Activated CD4-positive, alpha-beta T cell treated with anti-CD3 and anti-CD28 coated beads, Interleukin-2, Interleukin-4, amounts not matched to agents 100 ng/mL and 50 ng/mL, durations not matched to agents 16 hours and 8 hours (primary cell): Measurements from ENCODE around the gene ARHGDIA.

Source experiments
- DNase-seq: peaks from one replicate; pipeline ENCODE4 v3.0.0-alpha.2; 2020; ENCODE audit warnings: low spot score

ARHGDIA gene

DNA sequence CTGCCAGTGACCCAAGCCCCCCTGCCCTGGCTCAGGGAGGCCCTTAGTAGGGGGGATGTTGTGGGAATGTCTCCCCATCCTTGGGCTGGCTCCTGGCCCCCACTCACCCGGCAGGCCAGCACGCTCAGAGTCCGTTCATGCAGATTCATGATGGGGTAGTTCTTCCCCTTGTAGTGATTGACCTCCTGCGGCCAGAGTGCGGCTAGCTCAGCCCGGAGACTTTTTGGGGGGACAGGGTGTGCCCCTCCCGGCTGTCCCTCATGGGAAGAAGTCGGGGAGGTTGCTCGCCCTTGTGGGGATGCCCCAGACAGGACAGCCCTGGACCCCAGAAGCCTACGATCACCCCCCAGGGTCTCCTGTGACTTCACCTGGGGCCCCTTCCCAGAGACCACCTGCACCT lies 34.9 kb upstream of the ARHGDIA start:
- no peak for DNase-seq

DNA sequence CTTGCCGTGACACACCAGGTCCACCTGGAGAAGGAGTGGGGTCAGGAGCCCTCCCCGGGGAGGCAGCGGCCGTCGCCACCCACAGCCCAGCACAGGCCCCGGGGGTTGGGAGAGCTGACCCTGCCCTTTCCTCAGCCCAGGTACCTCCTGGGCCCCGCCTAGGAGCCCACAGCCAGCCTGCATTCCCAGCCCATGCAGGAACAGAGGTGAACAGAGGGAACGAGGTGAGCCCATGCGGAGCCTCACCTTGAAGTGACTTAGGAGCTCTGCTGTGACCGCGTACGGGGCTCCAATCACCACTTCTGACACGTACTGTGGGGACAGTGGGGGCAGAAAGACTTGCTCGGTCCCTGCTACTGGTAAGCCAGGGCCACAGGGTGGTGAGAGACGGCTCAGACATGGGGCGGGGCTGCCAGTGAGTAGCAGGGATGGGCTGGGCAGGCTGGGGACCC lies 34.3 kb upstream of the ARHGDIA start:
- DNase-seq: no peak

DNA sequence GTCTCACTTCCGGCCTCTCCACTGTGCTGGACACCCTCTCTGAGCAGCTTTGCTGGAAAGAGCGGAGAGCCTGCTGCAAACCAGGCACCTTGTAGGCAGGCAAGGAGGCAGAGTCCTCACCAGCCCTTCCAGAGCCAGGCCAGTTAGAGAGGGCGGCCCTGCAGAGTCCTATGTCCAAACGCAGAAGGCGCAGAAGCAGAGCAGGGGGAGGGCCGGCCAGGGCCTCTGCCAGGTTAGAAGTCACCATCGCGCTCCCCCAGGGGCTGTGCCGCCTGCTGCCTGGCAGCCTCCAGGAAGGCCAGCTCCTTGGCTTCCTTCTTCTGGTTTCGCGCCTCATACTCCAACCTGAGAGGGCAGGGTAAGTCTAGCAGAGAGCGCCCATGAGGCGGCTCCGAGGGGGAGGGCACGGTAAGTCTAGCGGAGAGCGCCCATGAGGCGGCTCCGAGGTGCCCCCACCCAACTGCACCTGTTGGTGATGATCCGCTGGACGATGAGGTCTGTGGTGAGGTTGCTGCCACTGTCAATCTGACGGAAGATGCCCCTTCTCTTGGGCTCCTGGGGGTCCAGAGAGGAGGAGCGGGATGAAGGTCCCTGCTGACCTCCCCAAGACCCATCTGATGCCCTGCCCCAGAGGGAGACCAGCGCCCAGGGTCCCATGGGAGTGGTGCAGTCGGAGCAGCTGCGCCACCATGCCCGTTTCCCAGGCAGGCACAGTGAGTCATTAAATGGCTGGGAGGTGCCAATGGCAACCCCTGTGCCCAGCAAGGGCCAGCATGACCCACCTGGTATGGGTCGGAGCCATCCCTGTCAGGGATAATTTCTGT lies 33.7 kb upstream of the ARHGDIA start:
- DNase-seq: no peak

GRCh38 chr17:81903896-81904599 lies 32.9 kb upstream of the ARHGDIA start:
- no peak for DNase-seq

DNA sequence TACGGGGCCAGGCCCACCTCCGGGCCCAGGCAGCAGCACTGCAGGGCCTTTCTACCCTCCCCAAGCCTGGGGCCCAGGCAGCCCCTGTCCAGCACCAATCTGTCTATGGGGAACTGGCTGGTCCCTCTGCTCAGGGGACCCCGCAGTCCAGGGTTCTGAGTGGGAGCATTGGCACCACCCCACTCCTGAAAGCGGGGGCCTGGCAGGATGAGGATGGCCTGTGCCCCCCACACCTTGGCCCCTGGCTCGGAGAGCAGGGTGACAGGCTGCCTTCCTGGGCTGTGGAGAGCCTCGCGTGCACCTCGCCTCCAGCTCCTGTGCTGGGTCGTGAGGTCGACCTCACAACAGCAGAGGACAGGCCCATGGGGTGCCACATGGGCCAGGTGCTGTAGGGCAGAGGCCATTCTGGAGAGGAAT lies 32.3 kb upstream of the ARHGDIA start:
- DNase-seq: no peak

DNA sequence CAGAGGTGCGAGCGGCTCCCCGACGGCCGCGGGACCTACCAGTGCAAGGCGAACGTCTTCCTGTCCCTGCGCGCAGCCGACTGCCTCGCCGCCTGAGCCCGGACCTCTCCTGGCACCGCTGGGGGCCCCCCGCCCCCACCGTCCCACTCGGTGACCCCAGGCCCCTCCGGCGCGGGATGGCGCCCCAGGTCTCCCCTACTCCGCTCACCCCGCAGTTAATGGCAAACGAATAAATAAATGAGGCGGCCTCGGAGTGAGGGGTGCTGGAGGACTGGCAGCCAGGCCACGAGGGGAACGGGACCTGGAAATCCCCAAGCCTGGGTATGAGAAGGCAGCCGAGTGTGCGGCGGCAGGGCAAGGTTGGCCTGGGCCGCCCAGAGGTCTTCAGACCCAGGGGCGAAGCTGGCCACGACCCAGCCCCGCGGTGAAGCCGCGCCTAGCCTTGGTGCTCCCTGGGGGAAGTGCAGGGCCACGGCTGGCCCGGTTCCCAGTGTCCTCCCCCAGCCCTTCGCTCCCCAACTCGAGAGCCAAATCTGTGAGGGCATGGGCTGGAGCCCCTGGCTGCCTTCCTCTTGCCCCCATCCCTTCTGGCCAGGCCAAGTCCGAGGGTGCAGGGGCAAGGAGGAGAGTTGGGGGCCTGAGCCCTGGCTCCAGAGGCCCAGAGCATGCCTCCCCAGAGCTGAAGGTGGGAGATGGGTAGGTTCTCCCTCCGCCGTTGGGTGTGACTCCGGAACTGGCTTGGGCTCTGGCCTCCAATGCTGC lies 31.7 kb upstream of the ARHGDIA start:
- DNase-seq: no peak

DNA sequence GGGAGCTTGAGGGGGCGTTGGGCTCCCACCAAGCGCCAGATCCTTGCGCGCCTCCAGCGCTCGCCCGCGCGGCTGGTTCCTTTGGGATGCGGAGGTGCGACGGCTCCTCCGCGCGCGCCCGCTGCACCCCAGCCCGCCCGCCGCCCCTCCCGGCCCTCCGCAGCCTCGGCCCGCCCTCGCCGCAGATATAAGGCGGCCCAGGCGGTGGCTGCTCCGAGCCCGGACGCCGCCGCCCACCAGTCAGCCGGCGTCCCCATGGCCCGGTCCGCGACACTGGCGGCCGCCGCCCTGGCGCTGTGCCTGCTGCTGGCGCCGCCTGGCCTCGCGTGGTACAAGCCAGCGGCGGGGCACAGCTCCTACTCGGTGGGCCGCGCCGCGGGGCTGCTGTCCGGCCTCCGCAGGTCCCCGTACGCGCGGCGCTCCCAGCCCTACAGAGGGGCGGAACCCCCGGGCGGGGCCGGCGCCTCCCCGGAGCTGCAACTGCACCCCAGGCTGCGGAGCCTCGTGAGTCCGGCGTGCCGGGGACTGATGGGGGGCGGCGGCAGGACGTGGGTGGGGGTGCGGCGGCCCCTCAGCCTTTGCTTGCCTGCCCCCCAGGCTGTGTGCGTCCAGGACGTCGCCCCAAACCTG lies 31.0 kb upstream of the ARHGDIA start, which contains the start of gene NPB:
Gene NPB (plus strand): TSS at position 216 of the 630 bp plus-strand sequence. CDS start 40 bp downstream, at position 256.
- no peak for DNase-seq

- no peak for DNase-seq
Observed at GRCh38 chr17:81901167-81902022, 30.3 kb upstream of the ARHGDIA start.

DNA sequence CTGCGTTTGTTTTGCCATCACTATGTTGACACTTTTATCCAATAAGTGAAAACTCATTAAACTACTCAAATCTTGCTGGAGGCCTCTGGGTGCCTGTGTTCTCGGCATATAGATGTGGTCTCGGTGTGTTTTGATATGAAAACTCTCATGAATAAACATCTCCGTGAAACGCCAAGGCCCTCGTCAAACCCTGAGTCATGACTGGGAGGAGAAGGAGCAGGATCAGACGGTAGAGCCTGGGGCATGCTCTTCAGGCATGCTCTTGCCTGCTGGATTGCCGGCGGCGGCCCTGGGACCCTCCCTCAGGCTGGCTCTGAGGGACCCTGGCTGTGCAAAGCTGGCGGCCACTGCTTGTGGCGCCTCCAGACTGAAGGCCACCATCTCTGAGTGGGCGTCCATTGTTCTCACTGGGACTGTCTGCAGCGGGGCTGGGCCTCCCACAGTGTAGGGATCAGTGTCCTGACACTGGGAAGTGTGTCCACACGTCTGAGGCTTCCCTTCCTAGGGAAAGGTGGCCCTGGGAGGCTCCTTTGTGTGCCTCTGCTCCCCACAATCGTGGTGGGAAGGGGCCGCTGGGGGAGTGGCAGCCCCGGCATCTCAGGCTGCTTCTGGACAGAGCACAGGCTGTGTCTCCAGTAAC lies 29.2 kb upstream of the ARHGDIA start:
- no peak for DNase-seq

- DNase-seq: no peak
Observed at GRCh38 chr17:81899514-81900166, 28.5 kb upstream of the ARHGDIA start.

DNA sequence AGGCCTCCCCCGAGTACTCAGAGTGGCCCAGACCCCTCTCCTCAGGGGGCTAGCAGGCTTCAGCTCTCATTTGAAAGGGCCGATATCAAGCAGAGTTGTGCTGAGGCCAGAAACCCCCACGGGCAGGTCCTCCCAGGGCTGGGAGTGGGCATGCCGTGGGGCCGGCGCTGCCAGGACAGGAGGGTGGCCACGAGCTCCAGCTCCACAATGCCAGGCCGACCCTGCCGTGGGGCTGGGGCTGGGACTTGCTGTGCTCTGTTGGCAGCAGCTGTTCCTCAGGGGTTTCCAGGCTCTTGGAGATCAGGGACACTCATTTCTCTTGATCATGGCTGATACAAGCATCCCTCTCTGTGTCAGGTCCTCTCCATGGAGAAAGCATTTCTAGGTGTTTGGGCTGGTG lies 27.7 kb upstream of the ARHGDIA start:
- no peak for DNase-seq

- DNase-seq: no peak
Observed at GRCh38 chr17:81898029-81898866, 27.1 kb upstream of the ARHGDIA start.

GRCh38 chr17:81895400-81895799 lies 24.3 kb upstream of the ARHGDIA start:
- DNase-seq: no peak

- DNase-seq: no peak
Observed at GRCh38 chr17:81891303-81891552, 20.1 kb upstream of the ARHGDIA start.

DNA sequence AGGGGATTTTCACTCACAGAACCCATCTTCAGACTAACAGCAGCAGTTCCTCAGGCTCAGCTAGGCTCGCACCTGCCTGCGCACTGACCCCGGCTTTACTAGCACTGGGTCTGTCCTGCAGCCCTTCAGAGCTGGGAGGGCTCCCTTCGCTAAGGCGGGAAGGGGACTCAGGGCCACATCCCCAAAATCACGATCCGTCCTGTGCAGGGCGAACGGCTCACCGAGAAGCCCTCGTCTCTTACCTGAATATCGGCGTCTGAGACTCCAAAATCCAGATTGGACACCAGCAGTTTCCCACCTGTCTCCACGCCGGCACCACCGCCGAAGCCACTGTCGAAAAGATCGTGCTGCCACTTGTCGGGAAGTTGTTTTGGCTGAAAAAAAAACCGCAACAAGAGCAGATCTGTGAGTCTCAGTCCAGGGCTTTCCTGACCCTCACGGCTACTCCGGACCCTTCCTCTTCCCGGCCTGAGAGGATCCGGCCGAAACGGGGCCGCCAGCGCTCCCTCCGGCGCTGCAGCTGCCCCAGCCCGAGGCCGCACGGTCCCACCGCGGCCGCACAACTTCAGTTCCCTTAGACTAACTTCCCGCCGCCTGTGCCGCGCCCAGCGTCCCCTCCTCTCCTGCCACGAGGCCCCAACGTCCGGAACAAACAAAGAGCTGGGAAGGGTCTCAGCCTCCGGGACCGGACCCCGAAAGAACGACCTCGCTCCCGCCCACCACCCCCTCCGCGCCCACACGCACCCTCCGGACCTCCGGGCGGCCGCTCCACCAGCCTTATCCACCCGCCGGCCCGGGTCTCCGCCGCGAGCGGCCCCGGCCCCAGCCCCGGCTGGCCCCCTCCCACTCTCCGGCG lies 19.5 kb upstream of the ARHGDIA start:
- DNase-seq: no peak

GRCh38 chr17:81889602-81890001 lies 18.5 kb upstream of the ARHGDIA start:
- no peak for DNase-seq

- no peak for DNase-seq
Observed at GRCh38 chr17:81888988-81889595, 18.0 kb upstream of the ARHGDIA start.
